Thoracic aorta (tissue), 2 donors: ENCODE measurements around the gene MKNK1. TPM values are rescaled to one million over a fixed set of nuclear protein-coding genes. Genes with fewer than 3 reads are reported as not detected.
A peak's percentile ranks its signal among the peaks of the same experiment; 100 is the strongest.

Experiments used
- ATAC-seq: fragments of 150-250 bp; one replicate; pipeline ENCODE4 v1.8.0; 2017; ENCODE audit warnings: low read depth; ENCODE audit not compliant: insufficient number of reproducible peaks, low FRiP score
- DNase-seq: peaks from one replicate; pipeline ENCODE4 v3.0.0-alpha.2; 2020; ENCODE audit warnings: low spot score
- H3K27ac ChIP-seq, 2 donors: fragments of 200-600 bp; sonication (generic); 1 replicate in 1 of 2; 2 replicates in 1 of 2; pipeline ENCODE4 v1.5.1; 2016; ENCODE audit warnings: mild to moderate bottlenecking in 2 of 2, moderate library complexity in 2 of 2
- H3K27me3 ChIP-seq: fragments of 200-600 bp; sonication (generic); replicated peaks from 2 replicates; pipeline ENCODE4 v1.6.0; 2016; ENCODE audit warnings: mild to moderate bottlenecking; ENCODE audit not compliant: insufficient read depth
- H3K36me3 ChIP-seq: fragments of 200-600 bp; sonication (generic); one replicate; pipeline ENCODE4 v1.5.1; 2016
- H3K4me1 ChIP-seq, 2 donors: fragments of 200-600 bp; sonication (generic); 1 replicate in 1 of 2; 2 replicates in 1 of 2; pipeline versions ENCODE4 v1.5.1 to v1.6.0; 2016; ENCODE audit warnings: low read depth in 2 of 2, mild to moderate bottlenecking in 1 of 2; ENCODE audit not compliant: control insufficient read depth in 1 of 2
- H3K4me3 ChIP-seq: fragments of 200-600 bp; sonication (generic); 2 replicates; pipeline ENCODE4 v1.5.1; 2016; ENCODE audit warnings: mild to moderate bottlenecking
- H3K9me3 ChIP-seq: fragments of 200-600 bp; sonication (generic); 2 replicates; pipeline ENCODE4 v1.5.1; 2016
- CTCF ChIP-seq: fragments of 200-600 bp; sonication (generic); IDR thresholded peaks from one replicate; pipeline ENCODE4 v1.5.1; 2019; ENCODE audit warnings: antibody characterized with exemption
- total RNA-seq, 2 donors: library from RNA; depleted of rRNA; stranded (reverse); fragments of >200 nt; gene quantifications; one replicate each; pipeline versions ENCODE4 v1.1.0 to v1.2.3, GENCODE V29; 2016

The MKNK1 gene
- total RNA-seq, 2 donors from 2014 or later, result 95.9 to 118 TPM

DNA sequence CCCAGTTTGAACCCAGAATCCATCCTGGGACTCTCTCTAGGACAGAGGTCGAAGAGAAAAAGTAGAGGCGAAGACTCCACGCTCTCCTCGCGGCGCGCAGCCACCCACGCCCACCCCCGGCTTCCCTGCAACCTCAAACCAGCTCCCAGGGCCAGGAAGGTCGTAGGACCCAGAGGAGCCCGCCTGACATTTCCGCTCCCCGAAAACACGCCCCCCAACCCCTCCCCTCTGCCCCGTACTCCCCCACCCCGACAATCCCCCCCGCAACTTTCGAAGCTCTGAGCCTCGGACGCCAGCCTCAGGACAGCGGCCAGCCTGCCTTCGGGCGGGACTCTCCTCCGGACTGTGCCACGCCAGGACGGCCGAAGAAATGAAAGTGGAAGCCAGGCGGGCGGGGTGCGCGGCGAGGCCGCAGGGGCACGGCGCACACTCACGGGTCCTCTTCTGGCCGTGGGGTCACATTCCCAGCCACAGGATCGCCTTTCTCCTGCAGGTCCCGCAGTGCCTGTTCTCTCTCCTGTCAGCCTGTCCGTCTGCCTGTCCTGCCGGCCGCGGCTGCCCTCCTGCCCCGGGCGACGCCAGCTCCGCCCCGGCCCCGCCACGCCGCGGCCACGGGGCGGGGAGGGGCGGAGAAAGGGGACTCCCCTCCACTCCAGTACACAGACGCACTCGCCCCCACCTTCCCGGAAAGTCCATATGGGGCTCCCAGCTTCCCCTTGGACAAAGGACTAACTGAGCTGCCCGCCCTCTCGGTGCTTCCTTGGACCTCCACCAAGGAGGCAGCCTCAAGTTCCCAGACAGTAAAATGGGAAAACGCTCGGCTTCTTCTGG lies 12.4 kb upstream of the MKNK1 start, which contains the start of gene MOB3C:
Gene MOB3C, minus strand, starts transcription at position 535 of the 831 bp plus-strand sequence. CDS start 3,490 bp downstream, outside the sequence.
- Histone ChIP-seq H3K9me3 (no peaks in the 10 kb centered on the region), H3K4me1 (peaks cover 36 to 45% of the 10 kb centered on the region in 2 donors), H3K4me3 (peak within 1 kb of the TSS; percentile 78), H3K27ac (peak within 1 kb of the TSS; percentile 86 to 91), H3K36me3 (no peaks in the 10 kb centered on the region), H3K27me3 (no peaks in the 10 kb centered on the region)
- DNase-seq (peak; percentile 75), ATAC-seq (peak; percentile 67)
- no peak for TF ChIP-seq CTCF

GRCh38 chr1:46615735-46616134 lies 11.7 kb upstream of the MKNK1 start:
- Histone ChIP-seq H3K27me3 (no peaks in the 10 kb centered on the region), H3K27ac (peak overlapping the region; percentile 86 to 91), H3K9me3 (no peaks in the 10 kb centered on the region), H3K36me3 (no peaks in the 10 kb centered on the region), H3K4me1 (peaks cover 39 to 53% of the 10 kb centered on the region in 2 donors), H3K4me3 (peak overlapping the region; percentile 78)
- TF ChIP-seq CTCF, result no peak
- DNase-seq (no peak), ATAC-seq (no peak)

GRCh38 chr1:46615088-46615487 lies 11.0 kb upstream of the MKNK1 start:
- H3K27me3 ChIP-seq, result no peaks in the 10 kb centered on the region
- no peaks in the 10 kb centered on the region for H3K36me3 ChIP-seq
- peak overlapping the region; percentile 86 to 91 for H3K27ac ChIP-seq
- H3K4me3 ChIP-seq, result peak overlapping the region; percentile 78
- no peak for TF ChIP-seq CTCF
- no peaks in the 10 kb centered on the region for H3K9me3 ChIP-seq
- H3K4me1 ChIP-seq, result peaks cover 39 to 54% of the 10 kb centered on the region in 2 donors
- DNase-seq, result no peak
- no peak for ATAC-seq

DNA sequence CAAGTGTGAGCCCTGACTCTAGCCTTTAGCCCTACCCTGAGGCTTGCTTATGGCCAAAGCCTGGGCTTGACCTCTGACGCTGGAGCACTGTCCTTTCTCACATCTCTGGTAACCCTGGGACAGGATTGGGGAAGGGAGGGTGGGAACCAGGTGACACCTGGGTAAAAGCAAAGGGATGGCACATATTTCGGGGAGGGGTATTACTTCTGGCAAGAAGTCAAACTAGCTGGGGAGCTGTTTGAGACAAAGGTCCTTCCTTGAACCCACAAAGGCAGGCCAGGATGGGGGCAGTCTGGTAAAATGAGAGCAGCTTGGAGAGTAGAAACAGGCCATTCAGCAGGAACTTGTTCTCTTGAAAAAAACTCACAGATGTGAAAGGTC lies 10.5 kb upstream of the MKNK1 start:
- H3K27ac ChIP-seq, result peak overlapping the region; percentile 69 to 86
- H3K27me3 ChIP-seq, result no peaks in the 10 kb centered on the region
- DNase-seq, result no peak
- no peak for ATAC-seq
- peak overlapping the region; percentile 78 for H3K4me3 ChIP-seq
- no peak for TF ChIP-seq CTCF
- no peaks in the 10 kb centered on the region for H3K9me3 ChIP-seq
- H3K4me1 ChIP-seq, result peaks cover 39 to 55% of the 10 kb centered on the region in 2 donors
- peaks cover 4% of the 10 kb centered on the region for H3K36me3 ChIP-seq

DNA sequence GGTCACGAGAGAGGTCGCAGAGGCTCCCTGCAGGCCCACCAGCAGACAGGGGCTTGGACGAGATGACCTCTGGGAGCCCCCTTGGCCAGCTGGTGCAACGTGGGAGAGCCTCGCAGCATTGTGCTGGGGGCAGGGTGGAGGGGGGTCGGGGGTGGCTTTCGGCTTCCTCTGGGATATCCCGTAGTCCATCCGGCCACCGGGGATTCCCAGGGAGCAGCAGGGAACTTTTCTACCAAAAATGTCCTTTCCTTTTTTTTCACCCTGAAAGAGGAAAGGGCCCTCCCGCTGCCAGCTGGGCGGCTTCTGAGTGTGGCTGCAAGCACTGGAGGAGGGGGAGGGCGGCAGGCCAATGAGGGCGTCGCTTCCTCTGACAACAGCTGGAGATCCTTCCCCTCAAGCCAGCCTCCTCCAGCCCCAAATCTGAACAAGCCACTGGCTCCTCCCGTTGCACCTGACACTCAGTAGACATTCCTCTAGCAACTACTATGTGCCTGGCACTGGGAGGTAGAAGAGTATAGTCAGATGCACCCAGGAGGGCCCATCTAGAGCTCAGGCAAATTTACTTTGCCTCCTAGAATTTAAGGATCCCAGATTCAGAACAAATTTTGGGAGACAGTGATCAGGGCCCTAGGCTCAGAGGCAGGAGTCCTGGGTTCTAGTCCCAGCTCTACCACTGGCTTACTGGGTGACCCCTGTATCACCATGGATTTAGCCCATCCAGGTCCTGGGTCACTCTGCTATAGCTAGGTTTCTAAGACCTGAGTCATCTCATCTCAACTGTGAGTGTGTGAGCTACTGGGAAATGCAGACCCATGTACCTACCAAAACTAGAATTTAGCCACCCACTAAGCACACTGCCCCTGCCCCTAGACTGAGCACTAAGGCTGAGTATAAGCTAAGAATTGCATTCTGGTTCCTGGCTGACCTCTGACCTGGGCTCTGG lies 9.9 kb upstream of the MKNK1 start:
- TF ChIP-seq CTCF, result no peak
- H3K9me3 ChIP-seq, result no peaks in the 10 kb centered on the region
- peak overlapping the region; percentile 70 for H3K4me3 ChIP-seq
- H3K27me3 ChIP-seq, result no peaks in the 10 kb centered on the region
- H3K27ac ChIP-seq, result peak overlapping the region; percentile 69 to 86
- peaks cover 9% of the 10 kb centered on the region for H3K36me3 ChIP-seq
- H3K4me1 ChIP-seq, result peaks cover 39 to 61% of the 10 kb centered on the region in 2 donors
- ATAC-seq (peak; percentile 38), DNase-seq (peak; percentile 78)
